Ishikawa (cell line): ENCODE data around the gene MICAL3.

Source experiments
- CEBPB ChIP-seq: IDR thresholded peaks from 2 replicates; pipeline ENCODE4 v1.6.1; 2012
- CREB1 ChIP-seq: IDR thresholded peaks from 2 replicates; pipeline ENCODE4 v1.6.1; 2012; ENCODE audit warnings: low read depth
- EGR1 ChIP-seq: IDR thresholded peaks from 2 replicates; pipeline ENCODE4 v1.6.1; 2012
- EP300 ChIP-seq: IDR thresholded peaks from 2 replicates; pipeline ENCODE4 v1.6.1; 2012; ENCODE audit warnings: borderline replicate concordance
- FOXM1 ChIP-seq: IDR thresholded peaks from 2 replicates; pipeline ENCODE4 v1.6.1; 2012; ENCODE audit warnings: low read depth, borderline replicate concordance
- MAX ChIP-seq: IDR thresholded peaks from 2 replicates; pipeline ENCODE4 v1.6.1; 2012
- NFIC ChIP-seq: IDR thresholded peaks from 2 replicates; pipeline ENCODE4 v1.6.1; 2012
- RAD21 ChIP-seq: IDR thresholded peaks from 2 replicates; pipeline ENCODE4 v1.6.1; 2012; ENCODE audit warnings: low read depth
- TAF1 ChIP-seq: IDR thresholded peaks from 2 replicates; pipeline ENCODE4 v1.6.1; 2012; ENCODE audit warnings: low read depth, mild to moderate bottlenecking
- TCF12 ChIP-seq: IDR thresholded peaks from 2 replicates; pipeline ENCODE4 v1.6.1; 2012; ENCODE audit warnings: low read depth
- TEAD4 ChIP-seq: IDR thresholded peaks from 2 replicates; pipeline ENCODE4 v1.6.1; 2012
- USF1 ChIP-seq: IDR thresholded peaks from 2 replicates; pipeline ENCODE4 v1.6.1; 2012
- YY1 ChIP-seq: IDR thresholded peaks from 2 replicates; pipeline ENCODE4 v1.6.1; 2012; ENCODE audit warnings: low read depth
- ZBTB7A ChIP-seq: IDR thresholded peaks from 2 replicates; pipeline ENCODE4 v1.6.1; 2012; ENCODE audit warnings: low read depth
- TF ChIP-seq, protein P1 (sequence below): IDR thresholded peaks from 2 replicates; pipeline ENCODE4 v1.6.1; 2012; ENCODE audit warnings: low read depth, mild to moderate bottlenecking

Gene MICAL3

DNA sequence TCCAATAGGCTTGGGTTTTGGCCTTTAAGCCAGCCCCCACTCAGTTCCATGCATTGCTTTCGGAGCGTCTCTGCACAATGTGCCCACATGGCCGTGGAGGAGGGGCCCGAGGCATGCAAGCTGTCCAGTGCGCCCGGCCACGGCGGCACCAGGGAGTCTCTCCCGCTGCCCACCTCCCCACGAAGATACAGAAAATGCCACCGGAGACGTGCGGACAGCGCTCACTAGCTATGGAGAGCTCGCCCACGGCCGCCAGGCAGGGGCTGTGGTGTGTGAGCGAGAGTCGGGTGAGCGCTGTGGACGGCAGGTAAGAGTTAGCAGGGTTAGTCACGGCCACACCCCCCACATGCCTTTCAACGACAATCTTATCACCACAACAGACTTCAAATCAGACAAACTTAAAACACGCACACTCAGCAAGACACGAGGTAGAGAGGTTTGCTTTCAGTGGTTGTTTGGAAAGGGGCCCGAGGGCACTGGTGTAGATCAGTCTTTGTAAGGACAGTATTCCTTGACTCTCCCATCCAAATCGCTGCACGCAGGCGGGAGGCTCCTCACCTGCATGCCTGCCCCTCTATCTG, 231.4 kb downstream of the MICAL3 start:
- TF ChIP-seq USF1 (no peak), ZBTB7A (no peak), EGR1 (no peak), RAD21 (no peak), NFIC (no peak), TCF12 (no peak), EP300 (no peak), YY1 (no peak), FOXM1 (no peak), CEBPB (no peak), CREB1 (no peak), TAF1 (no peak), MAX (no peak)
- TF ChIP-seq, protein P1, sequence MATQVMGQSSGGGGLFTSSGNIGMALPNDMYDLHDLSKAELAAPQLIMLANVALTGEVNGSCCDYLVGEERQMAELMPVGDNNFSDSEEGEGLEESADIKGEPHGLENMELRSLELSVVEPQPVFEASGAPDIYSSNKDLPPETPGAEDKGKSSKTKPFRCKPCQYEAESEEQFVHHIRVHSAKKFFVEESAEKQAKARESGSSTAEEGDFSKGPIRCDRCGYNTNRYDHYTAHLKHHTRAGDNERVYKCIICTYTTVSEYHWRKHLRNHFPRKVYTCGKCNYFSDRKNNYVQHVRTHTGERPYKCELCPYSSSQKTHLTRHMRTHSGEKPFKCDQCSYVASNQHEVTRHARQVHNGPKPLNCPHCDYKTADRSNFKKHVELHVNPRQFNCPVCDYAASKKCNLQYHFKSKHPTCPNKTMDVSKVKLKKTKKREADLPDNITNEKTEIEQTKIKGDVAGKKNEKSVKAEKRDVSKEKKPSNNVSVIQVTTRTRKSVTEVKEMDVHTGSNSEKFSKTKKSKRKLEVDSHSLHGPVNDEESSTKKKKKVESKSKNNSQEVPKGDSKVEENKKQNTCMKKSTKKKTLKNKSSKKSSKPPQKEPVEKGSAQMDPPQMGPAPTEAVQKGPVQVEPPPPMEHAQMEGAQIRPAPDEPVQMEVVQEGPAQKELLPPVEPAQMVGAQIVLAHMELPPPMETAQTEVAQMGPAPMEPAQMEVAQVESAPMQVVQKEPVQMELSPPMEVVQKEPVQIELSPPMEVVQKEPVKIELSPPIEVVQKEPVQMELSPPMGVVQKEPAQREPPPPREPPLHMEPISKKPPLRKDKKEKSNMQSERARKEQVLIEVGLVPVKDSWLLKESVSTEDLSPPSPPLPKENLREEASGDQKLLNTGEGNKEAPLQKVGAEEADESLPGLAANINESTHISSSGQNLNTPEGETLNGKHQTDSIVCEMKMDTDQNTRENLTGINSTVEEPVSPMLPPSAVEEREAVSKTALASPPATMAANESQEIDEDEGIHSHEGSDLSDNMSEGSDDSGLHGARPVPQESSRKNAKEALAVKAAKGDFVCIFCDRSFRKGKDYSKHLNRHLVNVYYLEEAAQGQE: no peak

- TF ChIP-seq USF1: no peak
- no peak for TF ChIP-seq NFIC
- TF ChIP-seq TAF1: no peak
- TF ChIP-seq YY1: no peak
- TF ChIP-seq RAD21: no peak
- no peak for TF ChIP-seq TCF12
- no peak for TF ChIP-seq EP300
- TF ChIP-seq, protein P1: no peak
- no peak for TF ChIP-seq TEAD4
- TF ChIP-seq ZBTB7A: no peak
- no peak for TF ChIP-seq FOXM1
- no peak for TF ChIP-seq CEBPB
Measured at GRCh38 chr22:17792299-17792698, 232.1 kb downstream of the MICAL3 start.

DNA sequence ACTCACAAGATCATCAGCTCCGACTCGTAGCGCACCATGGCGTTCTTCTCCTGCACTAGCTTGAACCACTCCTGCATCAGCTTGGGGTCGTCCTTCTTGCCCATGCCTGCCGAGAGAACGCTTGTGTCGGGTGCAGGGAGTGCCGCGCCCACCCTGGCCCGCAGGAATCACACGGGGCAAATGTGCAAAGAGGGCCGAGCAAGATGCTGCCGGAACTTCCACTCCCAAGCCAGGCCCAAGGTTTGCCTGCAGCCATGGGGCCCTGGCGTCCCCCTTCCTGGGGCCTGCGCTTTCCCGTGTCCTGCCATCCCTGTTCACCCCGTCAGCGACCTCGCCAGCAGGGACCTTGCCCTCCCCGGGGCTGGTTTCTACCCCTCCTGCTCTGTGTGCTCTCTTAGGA, 233.2 kb downstream of the MICAL3 start:
- TF ChIP-seq CREB1 (no peak), YY1 (no peak), NFIC (no peak), EP300 (no peak), EGR1 (no peak), TAF1 (no peak)

DNA sequence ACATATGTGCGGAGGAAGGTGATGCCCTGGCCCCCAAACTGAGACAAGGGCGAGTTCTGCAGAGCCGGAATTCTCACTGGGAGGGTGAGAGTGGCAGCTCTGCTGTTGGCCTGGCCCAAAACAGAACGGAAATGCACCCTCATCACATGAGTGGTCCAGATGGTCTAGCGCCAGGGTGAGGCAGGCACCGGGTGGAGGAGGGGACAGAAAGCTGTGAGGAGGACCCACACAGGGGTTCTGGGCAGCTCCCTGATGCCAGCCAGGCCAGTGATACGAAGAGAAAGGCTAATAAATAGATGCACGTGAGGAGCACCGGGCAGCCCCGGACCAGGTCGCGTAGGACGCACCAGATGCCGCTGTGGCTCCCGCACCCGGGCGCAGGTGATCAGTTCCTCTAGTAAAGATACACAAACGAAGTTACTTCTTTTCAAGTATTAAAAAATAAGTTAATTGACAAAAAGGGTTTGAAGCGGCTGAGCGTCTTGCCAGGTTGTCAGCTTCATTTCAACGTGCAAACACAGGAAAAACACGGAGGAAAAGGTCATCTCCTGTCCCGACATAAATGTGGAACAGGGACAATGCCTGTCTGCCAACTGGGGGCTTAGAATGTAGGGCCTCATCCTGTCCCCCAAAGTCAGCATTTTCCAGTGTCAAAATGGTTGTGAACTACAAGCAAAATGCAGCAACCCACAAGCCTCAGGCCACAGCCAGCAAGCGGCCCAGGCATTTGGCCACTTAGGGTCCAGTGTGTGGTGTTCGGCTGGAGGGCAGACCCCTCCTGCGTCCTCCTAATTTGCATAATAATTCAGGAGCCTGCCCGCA, 234.8 kb downstream of the MICAL3 start:
- TF ChIP-seq USF1: no peak
- TF ChIP-seq FOXM1: no peak
- TF ChIP-seq EP300: no peak
- no peak for TF ChIP-seq CEBPB
- TF ChIP-seq TCF12: no peak
- no peak for TF ChIP-seq TEAD4
- TF ChIP-seq NFIC: no peak
- TF ChIP-seq YY1: no peak
- no peak for TF ChIP-seq ZBTB7A
- TF ChIP-seq, protein P1: no peak
- no peak for TF ChIP-seq CREB1
- no peak for TF ChIP-seq EGR1
- no peak for TF ChIP-seq TAF1
- no peak for TF ChIP-seq MAX
- no peak for TF ChIP-seq RAD21
